ENCODE results near the gene ATG5.

DNA sequence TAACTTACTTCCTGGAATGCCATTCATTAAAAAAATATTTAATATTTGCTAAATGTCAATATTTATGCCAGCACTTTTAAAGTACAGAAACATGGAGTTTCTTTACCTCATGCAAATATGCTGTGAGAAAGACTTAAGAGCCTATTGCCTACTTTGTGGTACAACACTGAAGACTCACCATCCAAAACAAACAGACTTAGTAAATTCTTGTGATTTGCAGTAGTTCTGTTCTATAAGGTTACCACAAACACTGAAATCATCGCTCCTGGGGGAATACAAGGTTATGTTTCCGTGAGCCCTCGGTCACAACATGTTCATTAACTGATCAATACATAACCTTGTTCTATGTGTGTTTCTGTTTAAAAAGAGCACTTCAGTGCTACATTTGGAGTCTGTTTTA is 78.3 kb downstream of the ATG5 start:
- TF ChIP-seq, protein P1, sequence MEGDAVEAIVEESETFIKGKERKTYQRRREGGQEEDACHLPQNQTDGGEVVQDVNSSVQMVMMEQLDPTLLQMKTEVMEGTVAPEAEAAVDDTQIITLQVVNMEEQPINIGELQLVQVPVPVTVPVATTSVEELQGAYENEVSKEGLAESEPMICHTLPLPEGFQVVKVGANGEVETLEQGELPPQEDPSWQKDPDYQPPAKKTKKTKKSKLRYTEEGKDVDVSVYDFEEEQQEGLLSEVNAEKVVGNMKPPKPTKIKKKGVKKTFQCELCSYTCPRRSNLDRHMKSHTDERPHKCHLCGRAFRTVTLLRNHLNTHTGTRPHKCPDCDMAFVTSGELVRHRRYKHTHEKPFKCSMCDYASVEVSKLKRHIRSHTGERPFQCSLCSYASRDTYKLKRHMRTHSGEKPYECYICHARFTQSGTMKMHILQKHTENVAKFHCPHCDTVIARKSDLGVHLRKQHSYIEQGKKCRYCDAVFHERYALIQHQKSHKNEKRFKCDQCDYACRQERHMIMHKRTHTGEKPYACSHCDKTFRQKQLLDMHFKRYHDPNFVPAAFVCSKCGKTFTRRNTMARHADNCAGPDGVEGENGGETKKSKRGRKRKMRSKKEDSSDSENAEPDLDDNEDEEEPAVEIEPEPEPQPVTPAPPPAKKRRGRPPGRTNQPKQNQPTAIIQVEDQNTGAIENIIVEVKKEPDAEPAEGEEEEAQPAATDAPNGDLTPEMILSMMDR (IDR thresholded peaks at IDR 0.05; ENCODE audit: low read depth, low read length, poor library complexity, severe bottlenecking), result no peak
- TF ChIP-seq EZH2phosphoT487 (IDR thresholded peaks at IDR 0.05; ENCODE audit: borderline replicate concordance, low read length), result no peak

Data from DOHH2 (cell line).